ENCODE results near the gene JAG1.

Gene JAG1

DNA sequence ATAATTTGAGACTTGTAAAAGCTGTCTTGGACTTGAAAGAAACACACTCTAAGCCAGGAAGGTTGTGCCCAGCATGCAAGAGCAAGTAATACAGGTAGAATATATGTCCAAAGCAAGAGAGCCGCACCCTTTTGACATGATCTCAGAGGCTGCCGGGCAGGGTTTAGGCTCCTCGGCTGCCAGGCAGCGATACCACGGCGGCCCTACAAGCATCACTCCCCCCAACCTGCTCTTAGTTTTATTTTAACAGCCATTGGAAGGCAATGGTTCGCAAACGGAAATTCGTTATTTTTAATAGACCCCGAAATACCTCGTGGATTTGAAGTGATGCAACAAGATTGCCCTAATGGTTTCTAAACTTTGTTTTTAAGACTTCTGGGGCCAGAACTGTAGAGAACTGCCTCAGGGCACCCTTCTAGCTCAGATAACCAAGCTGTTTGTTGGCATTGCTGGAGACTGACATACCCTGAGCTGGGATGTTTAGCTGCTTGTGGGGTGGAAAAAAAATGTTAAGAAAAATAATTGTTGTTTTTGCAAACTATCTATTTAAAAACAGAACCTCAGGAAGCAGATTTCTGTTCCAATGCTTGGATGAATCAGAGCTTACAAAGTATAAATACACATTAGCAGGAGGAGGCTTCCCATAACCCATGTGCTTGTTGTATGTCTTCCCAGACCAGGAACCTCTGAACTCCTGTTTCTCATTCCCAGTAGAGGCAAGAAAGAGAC, 39.0 kb downstream of the JAG1 start:
- TF ChIP-seq CTCF (IDR thresholded peaks at IDR 0.05; ENCODE audit: low read depth, low read length, poor library complexity, severe bottlenecking) (no peak), EZH2phosphoT487 (IDR thresholded peaks at IDR 0.05; ENCODE audit: borderline replicate concordance, low read length) (no peak)
- Histone ChIP-seq H3K4me1 (ENCODE audit: control insufficient read depth, low read length) (peaks cover 13% of the 10 kb centered on the region), H3F3A (ENCODE audit: control insufficient read depth, insufficient read depth) (no peaks in the 10 kb centered on the region), H3K36me3 (ENCODE audit: control insufficient read depth, low read length) (no peaks in the 10 kb centered on the region), H3K4me2 (ENCODE audit: low read length) (no peak overlapping the region), H4K20me1 (ENCODE audit: control insufficient read depth, insufficient read depth, low read depth, low read length) (no peaks in the 10 kb centered on the region), H3K27ac (ENCODE audit: low read depth, low read length) (no peak overlapping the region), H3K9me2 (replicated peaks; ENCODE audit: control insufficient read depth, low read length) (no peaks in the 10 kb centered on the region), H3K27me3 (ENCODE audit: control insufficient read depth, low read length) (peaks cover 9% of the 10 kb centered on the region), H3K4me3 (ENCODE audit: low read length) (no peak overlapping the region), H3K79me2 (ENCODE audit: control insufficient read depth, low read length) (no peaks in the 10 kb centered on the region), H3K9me3 (ENCODE audit: control insufficient read depth, insufficient read depth, low read length) (no peaks in the 10 kb centered on the region)

DNA sequence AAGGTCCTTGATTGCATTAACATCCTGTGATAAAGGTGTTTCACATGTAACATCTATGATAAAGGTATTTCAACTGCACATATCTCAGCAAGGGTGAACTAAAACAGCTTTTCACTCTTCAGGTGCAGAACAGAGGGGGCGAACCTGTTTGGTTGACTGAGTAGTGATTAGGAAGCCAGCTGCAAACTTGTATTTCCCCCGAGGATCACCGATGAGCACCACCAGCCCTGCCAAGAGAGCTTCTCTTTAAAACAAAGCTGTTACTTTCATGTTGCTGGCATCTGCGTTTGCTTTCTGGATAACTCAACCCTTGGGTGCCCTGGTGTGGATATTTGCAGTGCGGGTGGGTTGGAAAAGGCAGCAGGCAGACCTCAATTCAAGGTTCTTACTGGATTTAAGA, 39.6 kb downstream of the JAG1 start:
- no peak overlapping the region for H3K4me2 ChIP-seq (ENCODE audit: low read length)
- no peaks in the 10 kb centered on the region for H3K9me3 ChIP-seq (ENCODE audit: control insufficient read depth, insufficient read depth, low read length)
- no peaks in the 10 kb centered on the region for H3K79me2 ChIP-seq (ENCODE audit: control insufficient read depth, low read length)
- no peaks in the 10 kb centered on the region for H4K20me1 ChIP-seq (ENCODE audit: control insufficient read depth, insufficient read depth, low read depth, low read length)
- TF ChIP-seq CTCF (IDR thresholded peaks at IDR 0.05; ENCODE audit: low read depth, low read length, poor library complexity, severe bottlenecking) (no peak), EZH2phosphoT487 (IDR thresholded peaks at IDR 0.05; ENCODE audit: borderline replicate concordance, low read length) (no peak)
- H3F3A ChIP-seq (ENCODE audit: control insufficient read depth, insufficient read depth): no peaks in the 10 kb centered on the region
- peaks cover 13% of the 10 kb centered on the region for H3K4me1 ChIP-seq (ENCODE audit: control insufficient read depth, low read length)
- no peak overlapping the region for H3K4me3 ChIP-seq (ENCODE audit: low read length)
- H3K27me3 ChIP-seq (ENCODE audit: control insufficient read depth, low read length): peaks cover 9% of the 10 kb centered on the region
- no peaks in the 10 kb centered on the region for H3K36me3 ChIP-seq (ENCODE audit: control insufficient read depth, low read length)
- H3K27ac ChIP-seq (ENCODE audit: low read depth, low read length): no peak overlapping the region
- H3K9me2 ChIP-seq (replicated peaks; ENCODE audit: control insufficient read depth, low read length): no peaks in the 10 kb centered on the region

DNA sequence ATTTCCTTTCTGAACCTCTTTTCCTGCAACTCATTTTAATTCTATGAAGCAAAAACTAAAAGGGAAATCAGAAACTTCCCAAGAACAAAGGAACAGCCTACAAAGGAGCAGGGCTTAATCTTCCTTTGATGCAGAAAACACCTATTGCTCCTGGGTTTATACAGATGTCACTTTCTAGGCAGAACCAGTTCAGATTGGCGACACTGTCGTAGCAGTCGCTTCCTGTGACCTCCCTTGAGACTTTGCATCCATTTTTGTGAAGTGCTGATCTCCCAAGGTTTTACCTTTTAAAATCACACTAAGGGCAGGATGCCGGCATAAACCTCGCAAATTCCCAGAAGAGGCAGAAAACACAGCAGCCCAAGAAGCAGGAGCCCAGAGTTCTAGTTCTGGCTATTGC, 40.1 kb downstream of the JAG1 start:
- Histone ChIP-seq H3K9me2 (replicated peaks; ENCODE audit: control insufficient read depth, low read length) (no peaks in the 10 kb centered on the region), H3K4me2 (ENCODE audit: low read length) (no peak overlapping the region), H3K36me3 (ENCODE audit: control insufficient read depth, low read length) (no peaks in the 10 kb centered on the region), H3K27ac (ENCODE audit: low read depth, low read length) (no peak overlapping the region), H3K27me3 (ENCODE audit: control insufficient read depth, low read length) (peaks cover 9% of the 10 kb centered on the region), H3K79me2 (ENCODE audit: control insufficient read depth, low read length) (no peaks in the 10 kb centered on the region), H3K9me3 (ENCODE audit: control insufficient read depth, insufficient read depth, low read length) (no peaks in the 10 kb centered on the region), H4K20me1 (ENCODE audit: control insufficient read depth, insufficient read depth, low read depth, low read length) (no peaks in the 10 kb centered on the region), H3K4me3 (ENCODE audit: low read length) (no peak overlapping the region), H3F3A (ENCODE audit: control insufficient read depth, insufficient read depth) (no peaks in the 10 kb centered on the region), H3K4me1 (ENCODE audit: control insufficient read depth, low read length) (peaks cover 13% of the 10 kb centered on the region)
- TF ChIP-seq EZH2phosphoT487 (IDR thresholded peaks at IDR 0.05; ENCODE audit: borderline replicate concordance, low read length) (no peak), CTCF (IDR thresholded peaks at IDR 0.05; ENCODE audit: low read depth, low read length, poor library complexity, severe bottlenecking) (no peak)

Data from DOHH2 (cell line).